ENCODE results near the gene ATP1B1. TPM values are rescaled to one million over a fixed set of nuclear protein-coding genes. Genes with fewer than 3 reads are reported as not detected.

Gene ATP1B1
- total and polyA plus RNA-seq, 2 of the 8 experiments (the other 6 are each of a cell fraction or from before 2014, with no cell fraction given): 16.3 to 76.5 TPM

DNA sequence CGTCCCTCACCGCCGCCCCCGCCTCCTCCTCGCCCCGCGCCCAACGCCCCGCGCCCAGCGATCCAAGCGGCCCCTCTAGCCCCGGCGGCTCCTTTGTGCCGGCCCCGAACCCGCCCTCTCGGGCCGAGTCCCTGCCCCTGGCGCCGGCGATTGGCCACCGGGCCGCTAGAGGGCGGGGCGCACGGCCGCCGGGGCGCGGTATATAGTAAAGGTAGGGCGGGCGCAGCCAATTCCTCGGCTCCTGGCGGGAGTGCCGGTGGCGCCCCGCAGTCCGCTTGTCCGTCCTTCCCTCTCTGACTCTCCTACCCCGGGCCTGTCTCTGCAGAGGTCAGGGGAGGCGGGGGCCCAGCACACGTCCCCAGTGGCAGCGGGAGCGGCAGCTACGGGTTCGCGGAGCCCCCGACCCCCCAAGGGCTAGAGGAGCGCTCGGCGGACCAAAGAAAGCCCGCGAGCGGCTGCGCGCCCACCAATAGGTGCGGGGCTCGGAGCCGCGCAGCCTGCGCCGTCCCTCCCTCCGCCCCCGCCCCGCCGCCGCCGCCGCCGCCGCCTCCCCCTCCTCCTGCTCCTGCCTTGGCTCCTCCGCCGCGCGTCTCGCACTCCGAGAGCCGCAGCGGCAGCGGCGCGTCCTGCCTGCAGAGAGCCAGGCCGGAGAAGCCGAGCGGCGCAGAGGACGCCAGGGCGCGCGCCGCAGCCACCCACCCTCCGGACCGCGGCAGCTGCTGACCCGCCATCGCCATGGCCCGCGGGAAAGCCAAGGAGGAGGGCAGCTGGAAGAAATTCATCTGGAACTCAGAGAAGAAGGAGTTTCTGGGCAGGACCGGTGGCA, at the start of gene ATP1B1 (continued):
- TF ChIP-seq KDM5A (IDR thresholded peaks at IDR 0.05; ENCODE audit: low read length): no peak
- TF ChIP-seq TBP (IDR thresholded peaks at IDR 0.05; ENCODE audit: low read depth, low read length): peak; percentile 87
- TF ChIP-seq EZH2 (IDR thresholded peaks at IDR 0.05; ENCODE audit: low read depth, low read length, severe bottlenecking): no peak
- TF ChIP-seq SIRT6 (IDR thresholded peaks at IDR 0.05; ENCODE audit: low read length): no peak
- TF ChIP-seq CHD1 (IDR thresholded peaks at IDR 0.05; ENCODE audit: low read depth, low read length): no peak
- TF ChIP-seq RAD21 (IDR thresholded peaks at IDR 0.05 in 1 of 2, conservative IDR thresholded peaks at IDR 0.05 in 1 of 2; ENCODE audit: low read depth in 2 of 2, low read length in 2 of 2): no peak; a peak in 1 of 4 replicates
- TF ChIP-seq YY1 (IDR thresholded peaks at IDR 0.05; ENCODE audit: low read depth, low read length): peak; percentile 58; the same call in 1 of the 2 replicates
- no peak for TF ChIP-seq BRCA1 (IDR thresholded peaks at IDR 0.05; ENCODE audit: low read depth, low read length)
- no peak for TF ChIP-seq SRF (IDR thresholded peaks at IDR 0.05; ENCODE audit: low read depth, low read length)
- no peak for TF ChIP-seq RNF2 (IDR thresholded peaks at IDR 0.05; ENCODE audit: borderline replicate concordance, low read depth, low read length, missing control alignments, poor library complexity, severe bottlenecking)
- TF ChIP-seq TAF7 (optimal IDR thresholded peaks at IDR 0.05; ENCODE audit: borderline replicate concordance, low read depth, low read length): peak; percentile 42
- no peak for TF ChIP-seq SP4 (IDR thresholded peaks at IDR 0.05; ENCODE audit: low read length)
- no peak for TF ChIP-seq CEBPB (IDR thresholded peaks at IDR 0.05; ENCODE audit: low read depth, low read length)
- TF ChIP-seq NANOG (IDR thresholded peaks at IDR 0.05; ENCODE audit: insufficient read depth, low read depth, low read length, poor library complexity, severe bottlenecking): no peak
- no peak for TF ChIP-seq CTBP2 (IDR thresholded peaks at IDR 0.05; ENCODE audit: borderline replicate concordance, insufficient read depth, insufficient read length, low read length)
- TF ChIP-seq POLR2AphosphoS5 (IDR thresholded peaks at IDR 0.05; ENCODE audit: low read depth, low read length): peak; percentile 79
- no peak for TF ChIP-seq RFX5 (IDR thresholded peaks at IDR 0.05; ENCODE audit: borderline replicate concordance, low read depth, low read length)
- TF ChIP-seq FOSL1 (IDR thresholded peaks at IDR 0.05; ENCODE audit: insufficient read depth, low read depth, low read length): no peak
- TF ChIP-seq, protein P1, sequence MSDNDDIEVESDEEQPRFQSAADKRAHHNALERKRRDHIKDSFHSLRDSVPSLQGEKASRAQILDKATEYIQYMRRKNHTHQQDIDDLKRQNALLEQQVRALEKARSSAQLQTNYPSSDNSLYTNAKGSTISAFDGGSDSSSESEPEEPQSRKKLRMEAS (IDR thresholded peaks at IDR 0.05): no peak

All from H1 (cell line).